ENCODE measurements around the gene BGLAP.

Gene BGLAP

DNA sequence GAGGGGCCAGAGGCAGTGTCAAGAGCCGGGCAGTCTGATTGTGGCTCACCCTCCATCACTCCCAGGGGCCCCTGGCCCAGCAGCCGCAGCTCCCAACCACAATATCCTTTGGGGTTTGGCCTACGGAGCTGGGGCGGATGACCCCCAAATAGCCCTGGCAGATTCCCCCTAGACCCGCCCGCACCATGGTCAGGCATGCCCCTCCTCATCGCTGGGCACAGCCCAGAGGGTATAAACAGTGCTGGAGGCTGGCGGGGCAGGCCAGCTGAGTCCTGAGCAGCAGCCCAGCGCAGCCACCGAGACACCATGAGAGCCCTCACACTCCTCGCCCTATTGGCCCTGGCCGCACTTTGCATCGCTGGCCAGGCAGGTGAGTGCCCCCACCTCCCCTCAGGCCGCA is at the start of gene BGLAP:
Gene BGLAP, plus strand, starts transcription at position 259 of the 400 bp plus-strand sequence. Its CDS starts 48 bp downstream, at position 307.
- Histone ChIP-seq H3K27ac (ENCODE audit: poor library complexity, severe bottlenecking) (peak within 1 kb of the TSS; percentile 41), H3K4me1 (ENCODE audit: insufficient read depth, poor library complexity, severe bottlenecking) (peaks cover 10% of the 10 kb centered on the region), H3K36me3 (ENCODE audit: low read depth) (peaks cover 2% of the 10 kb centered on the region; the same call in 1 of the 2 replicates), H3K4me3 (ENCODE audit: severe bottlenecking) (no peak within 1 kb of the TSS), H3K27me3 (ENCODE audit: insufficient read depth, poor library complexity, severe bottlenecking) (peaks cover 6% of the 10 kb centered on the region), H3K9me3 (ENCODE audit: severe bottlenecking) (no peaks in the 10 kb centered on the region)
- ATAC-seq (ENCODE audit: low read depth) (no peak), DNase-seq (ENCODE audit: low spot score) (no peak)
- TF ChIP-seq, protein P1, sequence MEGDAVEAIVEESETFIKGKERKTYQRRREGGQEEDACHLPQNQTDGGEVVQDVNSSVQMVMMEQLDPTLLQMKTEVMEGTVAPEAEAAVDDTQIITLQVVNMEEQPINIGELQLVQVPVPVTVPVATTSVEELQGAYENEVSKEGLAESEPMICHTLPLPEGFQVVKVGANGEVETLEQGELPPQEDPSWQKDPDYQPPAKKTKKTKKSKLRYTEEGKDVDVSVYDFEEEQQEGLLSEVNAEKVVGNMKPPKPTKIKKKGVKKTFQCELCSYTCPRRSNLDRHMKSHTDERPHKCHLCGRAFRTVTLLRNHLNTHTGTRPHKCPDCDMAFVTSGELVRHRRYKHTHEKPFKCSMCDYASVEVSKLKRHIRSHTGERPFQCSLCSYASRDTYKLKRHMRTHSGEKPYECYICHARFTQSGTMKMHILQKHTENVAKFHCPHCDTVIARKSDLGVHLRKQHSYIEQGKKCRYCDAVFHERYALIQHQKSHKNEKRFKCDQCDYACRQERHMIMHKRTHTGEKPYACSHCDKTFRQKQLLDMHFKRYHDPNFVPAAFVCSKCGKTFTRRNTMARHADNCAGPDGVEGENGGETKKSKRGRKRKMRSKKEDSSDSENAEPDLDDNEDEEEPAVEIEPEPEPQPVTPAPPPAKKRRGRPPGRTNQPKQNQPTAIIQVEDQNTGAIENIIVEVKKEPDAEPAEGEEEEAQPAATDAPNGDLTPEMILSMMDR (IDR thresholded peaks at IDR 0.05; ENCODE audit: poor library complexity, severe bottlenecking), result no peak

DNA sequence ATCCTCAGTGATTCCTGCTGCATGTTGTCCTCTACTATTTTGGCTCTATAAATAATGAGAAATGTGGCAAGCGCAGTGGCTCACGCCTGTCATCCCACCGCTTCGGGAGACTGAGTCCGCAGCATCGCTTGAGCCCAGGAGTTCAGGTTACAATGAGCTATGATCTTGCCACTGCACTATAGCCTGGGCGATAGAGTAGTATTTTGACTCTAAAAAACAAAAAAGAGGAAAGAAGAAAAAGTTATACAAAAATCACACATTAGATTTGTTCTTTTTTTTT is 48.8 kb upstream of the BGLAP start:
- TF ChIP-seq, protein P1 (IDR thresholded peaks at IDR 0.05; ENCODE audit: poor library complexity, severe bottlenecking), result no peak
- Histone ChIP-seq H3K27ac (ENCODE audit: poor library complexity, severe bottlenecking) (peak overlapping the region; percentile 48), H3K36me3 (ENCODE audit: low read depth) (peaks cover 7% of the 10 kb centered on the region; the same call in 1 of the 2 replicates), H3K4me1 (ENCODE audit: insufficient read depth, poor library complexity, severe bottlenecking) (peaks cover 4% of the 10 kb centered on the region), H3K4me3 (ENCODE audit: severe bottlenecking) (peak overlapping the region; percentile 73), H3K27me3 (ENCODE audit: insufficient read depth, poor library complexity, severe bottlenecking) (no peaks in the 10 kb centered on the region), H3K9me3 (ENCODE audit: severe bottlenecking) (no peaks in the 10 kb centered on the region)
- ATAC-seq (ENCODE audit: low read depth) (no peak), DNase-seq (ENCODE audit: low spot score) (no peak)

DNA sequence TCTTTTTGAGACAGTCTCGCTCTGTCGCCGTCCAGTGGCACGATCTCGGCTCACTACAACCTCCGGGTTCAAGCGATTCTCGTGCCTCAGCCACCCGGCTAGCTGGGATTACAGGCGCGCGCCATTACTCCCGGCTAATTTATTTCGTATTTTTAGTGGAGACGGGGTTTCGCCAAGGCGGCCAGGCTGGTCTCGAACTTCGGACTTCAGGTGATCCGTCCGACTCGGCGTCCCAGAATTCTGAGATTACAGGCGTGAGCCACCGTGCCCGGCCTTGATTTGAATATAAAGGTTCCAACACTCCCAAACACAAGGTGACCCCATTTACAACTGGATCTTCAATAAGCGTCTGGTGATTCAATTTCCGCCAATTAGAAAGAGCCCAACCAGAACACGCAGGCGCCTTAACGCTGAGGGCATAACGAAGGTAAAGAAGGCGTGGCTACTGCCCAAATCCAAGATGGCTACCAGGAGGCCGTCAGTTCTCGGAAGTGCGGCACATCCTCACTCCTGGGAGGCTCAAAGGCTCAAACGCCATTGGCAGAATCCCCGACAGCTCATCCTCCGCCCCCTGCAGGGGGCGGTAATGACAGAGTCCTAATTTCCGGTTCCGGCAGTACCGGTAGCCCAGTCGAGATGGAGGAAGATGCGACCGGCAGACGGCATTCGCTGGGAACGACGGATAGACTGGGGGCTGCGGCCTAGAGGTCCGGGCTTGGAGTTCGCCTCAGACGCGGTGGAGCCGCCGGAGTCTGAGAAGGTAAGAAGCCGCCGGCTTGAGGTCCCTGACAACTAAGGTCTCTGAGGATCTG is 48.3 kb upstream of the BGLAP start, which contains the start of gene SLC25A44:
Gene SLC25A44, plus strand, starts transcription at position 617 of the 812 bp plus-strand sequence. CDS start 5,744 bp downstream, outside the sequence.
- DNase-seq (ENCODE audit: low spot score) (peak; percentile 93), ATAC-seq (ENCODE audit: low read depth) (peak; percentile 98)
- TF ChIP-seq, protein P1 (IDR thresholded peaks at IDR 0.05; ENCODE audit: poor library complexity, severe bottlenecking), result peak; percentile 40

DNA sequence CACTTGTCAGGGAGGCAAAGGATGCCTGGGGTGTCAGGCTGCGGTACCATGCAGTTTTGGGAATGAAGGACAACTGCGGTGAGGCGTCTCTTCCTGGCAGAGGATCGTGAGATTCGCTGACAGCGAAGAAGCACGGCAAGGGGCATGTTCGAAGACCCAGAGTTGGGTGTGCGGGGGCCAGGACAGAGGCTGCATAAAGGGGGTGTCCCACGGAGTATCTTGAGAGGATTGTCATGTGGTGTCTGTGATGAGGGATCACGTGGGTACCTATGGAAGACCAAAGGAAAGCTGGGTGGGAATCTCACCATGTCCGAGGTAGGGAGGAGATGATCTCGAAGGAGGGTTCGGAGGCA is 47.7 kb upstream of the BGLAP start:
- Histone ChIP-seq H3K4me3 (ENCODE audit: severe bottlenecking) (peak overlapping the region; percentile 73), H3K4me1 (ENCODE audit: insufficient read depth, poor library complexity, severe bottlenecking) (peaks cover 4% of the 10 kb centered on the region), H3K9me3 (ENCODE audit: severe bottlenecking) (no peaks in the 10 kb centered on the region), H3K27ac (ENCODE audit: poor library complexity, severe bottlenecking) (peak overlapping the region; percentile 48), H3K27me3 (ENCODE audit: insufficient read depth, poor library complexity, severe bottlenecking) (no peaks in the 10 kb centered on the region), H3K36me3 (ENCODE audit: low read depth) (peaks cover 7% of the 10 kb centered on the region; the same call in 1 of the 2 replicates)
- no peak for ATAC-seq (ENCODE audit: low read depth)
- no peak for DNase-seq (ENCODE audit: low spot score)
- TF ChIP-seq, protein P1 (IDR thresholded peaks at IDR 0.05; ENCODE audit: poor library complexity, severe bottlenecking), result no peak

More for the DNA sequence above, 48.3 kb upstream of the BGLAP start, which contains the start of gene SLC25A44:
- Histone ChIP-seq H3K9me3 (ENCODE audit: severe bottlenecking) (no peaks in the 10 kb centered on the region), H3K27ac (ENCODE audit: poor library complexity, severe bottlenecking) (peak within 1 kb of the TSS; percentile 48), H3K4me1 (ENCODE audit: insufficient read depth, poor library complexity, severe bottlenecking) (peaks cover 4% of the 10 kb centered on the region), H3K4me3 (ENCODE audit: severe bottlenecking) (peak within 1 kb of the TSS; percentile 73), H3K36me3 (ENCODE audit: low read depth) (peaks cover 7% of the 10 kb centered on the region; the same call in 1 of the 2 replicates), H3K27me3 (ENCODE audit: insufficient read depth, poor library complexity, severe bottlenecking) (no peaks in the 10 kb centered on the region)

DNA sequence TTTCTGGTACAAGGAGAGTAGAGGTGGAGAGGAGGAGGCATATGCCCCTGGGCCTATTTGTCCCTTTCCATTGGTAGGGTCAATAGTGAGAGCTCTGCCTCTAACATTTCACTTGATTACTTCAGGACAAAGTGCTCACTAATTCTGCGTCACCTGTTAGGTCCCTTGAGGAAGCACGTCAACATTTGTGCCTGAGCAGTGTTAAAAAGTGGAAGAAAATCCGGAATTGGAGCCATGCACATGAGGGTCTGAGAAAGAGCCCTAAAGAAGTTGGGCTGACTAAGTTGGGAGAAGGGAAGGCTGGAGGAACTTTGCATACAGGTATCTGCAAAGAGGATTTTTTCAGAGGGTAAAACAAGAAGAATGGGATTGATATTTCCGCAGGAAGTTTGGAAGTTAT is 46.1 kb upstream of the BGLAP start:
- TF ChIP-seq, protein P1 (IDR thresholded peaks at IDR 0.05; ENCODE audit: poor library complexity, severe bottlenecking), result no peak
- DNase-seq (ENCODE audit: low spot score) (no peak), ATAC-seq (ENCODE audit: low read depth) (no peak)
- H3K4me1 ChIP-seq (ENCODE audit: insufficient read depth, poor library complexity, severe bottlenecking), result peaks cover 4% of the 10 kb centered on the region
- no peaks in the 10 kb centered on the region for H3K27me3 ChIP-seq (ENCODE audit: insufficient read depth, poor library complexity, severe bottlenecking)
- H3K4me3 ChIP-seq (ENCODE audit: severe bottlenecking), result no peak overlapping the region
- no peak overlapping the region for H3K27ac ChIP-seq (ENCODE audit: poor library complexity, severe bottlenecking)
- H3K9me3 ChIP-seq (ENCODE audit: severe bottlenecking), result no peaks in the 10 kb centered on the region
- peaks cover 13% of the 10 kb centered on the region for H3K36me3 ChIP-seq (ENCODE audit: low read depth)

All from RWPE2 (cell line).